Measurements from ENCODE around the gene ARNT2. TPM values are rescaled to one million over a fixed set of nuclear protein-coding genes. Genes with fewer than 3 reads are reported as not detected.

ARNT2 gene
- total and polyA plus RNA-seq, 2 of the 13 experiments (the other 11 are each of a cell fraction or from before 2014, with no cell fraction given), result 0.69 to 1.7 TPM

DNA sequence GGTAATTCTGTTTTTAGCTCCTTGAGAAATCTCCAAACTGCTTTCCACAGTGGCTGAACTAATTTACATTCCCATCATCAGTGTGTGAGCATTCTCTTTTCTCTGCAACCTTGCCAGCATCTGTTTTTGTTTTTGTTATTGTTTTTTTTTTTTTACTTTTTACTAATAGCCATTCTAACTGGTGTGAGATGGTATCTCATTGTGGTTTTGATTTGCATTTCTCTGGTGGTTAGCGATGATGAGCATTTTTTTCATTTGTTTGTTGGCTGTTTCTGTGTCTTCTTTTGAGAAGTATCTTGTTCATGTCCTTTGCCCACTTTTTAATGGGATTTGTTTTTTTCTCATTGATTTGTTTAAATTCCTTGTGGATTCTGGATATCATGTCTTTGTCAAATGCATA is 161.2 kb downstream of the ARNT2 start (continued):
- no peak for TF ChIP-seq ZNF619 (CRISPR knock-in tag; IDR thresholded peaks at IDR 0.05)
- TF ChIP-seq CREB1 (IDR thresholded peaks at IDR 0.05), result no peak
- no peak for TF ChIP-seq CREB1 (CRISPR knock-in tag; IDR thresholded peaks at IDR 0.05)
- TF ChIP-seq ZNF251 (CRISPR knock-in tag; IDR thresholded peaks at IDR 0.05), result no peak
- TF ChIP-seq ZSCAN22 (CRISPR knock-in tag; IDR thresholded peaks at IDR 0.05), result no peak

DNA sequence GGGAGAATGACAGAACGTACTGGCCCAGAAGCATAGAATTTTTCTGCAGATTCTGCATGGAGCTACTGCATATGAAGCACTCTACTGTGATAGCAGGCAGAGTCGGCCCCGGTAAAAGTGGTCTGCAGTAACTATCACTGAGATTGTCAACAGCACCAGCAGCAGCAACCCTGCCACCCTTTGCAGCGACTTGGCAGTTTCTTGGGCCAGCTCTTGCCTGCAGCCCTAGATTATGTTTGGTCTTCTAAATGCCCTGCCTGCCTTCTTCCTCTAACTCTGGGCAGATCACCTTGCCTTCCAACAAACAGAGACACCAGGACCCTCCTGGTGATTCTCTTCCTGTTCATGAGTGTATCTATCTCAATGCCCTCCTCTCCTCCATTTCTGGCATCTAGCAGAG is 161.8 kb downstream of the ARNT2 start:
- WGBS (ENCODE audit: low lambda C conversion rate), result 44% methylated on average over 4 of the region's 4 CpGs
- CTCF ChIA-PET (ENCODE audit: low intra/inter-chr PET ratio, low total read pairs), result interaction anchor here (4.3 kb wide), 1 partner anchor 212 kb away, joined by 65 read pairs; the partner anchor contains the start of gene CEMIP
- H3K27me3 ChIP-seq (ENCODE audit: control insufficient read depth in 1 of 2, insufficient read depth in 2 of 2, low read length in 2 of 2), result no peaks in the 10 kb centered on the region
- TF ChIP-seq TAF15 (IDR thresholded peaks at IDR 0.05; ENCODE audit: low read depth, low read length, poor library complexity, severe bottlenecking) (no peak), KAT8 (CRISPR knock-in tag; IDR thresholded peaks at IDR 0.05) (no peak), ZNF224 (CRISPR knock-in tag; IDR thresholded peaks at IDR 0.05) (no peak), NR2F6 (IDR thresholded peaks at IDR 0.05) (no peak), NR2F6 (CRISPR knock-in tag; IDR thresholded peaks at IDR 0.05) (no peak), ZNF468 (CRISPR knock-in tag; IDR thresholded peaks at IDR 0.05) (no peak), CBX5 (CRISPR knock-in tag; IDR thresholded peaks at IDR 0.05; ENCODE audit: borderline replicate concordance) (no peak), ZNF577 (CRISPR knock-in tag; IDR thresholded peaks at IDR 0.05; ENCODE audit: borderline replicate concordance, low read depth) (no peak)
- TF ChIP-seq, protein P1, sequence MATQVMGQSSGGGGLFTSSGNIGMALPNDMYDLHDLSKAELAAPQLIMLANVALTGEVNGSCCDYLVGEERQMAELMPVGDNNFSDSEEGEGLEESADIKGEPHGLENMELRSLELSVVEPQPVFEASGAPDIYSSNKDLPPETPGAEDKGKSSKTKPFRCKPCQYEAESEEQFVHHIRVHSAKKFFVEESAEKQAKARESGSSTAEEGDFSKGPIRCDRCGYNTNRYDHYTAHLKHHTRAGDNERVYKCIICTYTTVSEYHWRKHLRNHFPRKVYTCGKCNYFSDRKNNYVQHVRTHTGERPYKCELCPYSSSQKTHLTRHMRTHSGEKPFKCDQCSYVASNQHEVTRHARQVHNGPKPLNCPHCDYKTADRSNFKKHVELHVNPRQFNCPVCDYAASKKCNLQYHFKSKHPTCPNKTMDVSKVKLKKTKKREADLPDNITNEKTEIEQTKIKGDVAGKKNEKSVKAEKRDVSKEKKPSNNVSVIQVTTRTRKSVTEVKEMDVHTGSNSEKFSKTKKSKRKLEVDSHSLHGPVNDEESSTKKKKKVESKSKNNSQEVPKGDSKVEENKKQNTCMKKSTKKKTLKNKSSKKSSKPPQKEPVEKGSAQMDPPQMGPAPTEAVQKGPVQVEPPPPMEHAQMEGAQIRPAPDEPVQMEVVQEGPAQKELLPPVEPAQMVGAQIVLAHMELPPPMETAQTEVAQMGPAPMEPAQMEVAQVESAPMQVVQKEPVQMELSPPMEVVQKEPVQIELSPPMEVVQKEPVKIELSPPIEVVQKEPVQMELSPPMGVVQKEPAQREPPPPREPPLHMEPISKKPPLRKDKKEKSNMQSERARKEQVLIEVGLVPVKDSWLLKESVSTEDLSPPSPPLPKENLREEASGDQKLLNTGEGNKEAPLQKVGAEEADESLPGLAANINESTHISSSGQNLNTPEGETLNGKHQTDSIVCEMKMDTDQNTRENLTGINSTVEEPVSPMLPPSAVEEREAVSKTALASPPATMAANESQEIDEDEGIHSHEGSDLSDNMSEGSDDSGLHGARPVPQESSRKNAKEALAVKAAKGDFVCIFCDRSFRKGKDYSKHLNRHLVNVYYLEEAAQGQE (IDR thresholded peaks at IDR 0.05; ENCODE audit: borderline replicate concordance in 1 of 2, low read depth in 1 of 2, low read length in 2 of 2), result no peak
- TF ChIP-seq, protein P2, sequence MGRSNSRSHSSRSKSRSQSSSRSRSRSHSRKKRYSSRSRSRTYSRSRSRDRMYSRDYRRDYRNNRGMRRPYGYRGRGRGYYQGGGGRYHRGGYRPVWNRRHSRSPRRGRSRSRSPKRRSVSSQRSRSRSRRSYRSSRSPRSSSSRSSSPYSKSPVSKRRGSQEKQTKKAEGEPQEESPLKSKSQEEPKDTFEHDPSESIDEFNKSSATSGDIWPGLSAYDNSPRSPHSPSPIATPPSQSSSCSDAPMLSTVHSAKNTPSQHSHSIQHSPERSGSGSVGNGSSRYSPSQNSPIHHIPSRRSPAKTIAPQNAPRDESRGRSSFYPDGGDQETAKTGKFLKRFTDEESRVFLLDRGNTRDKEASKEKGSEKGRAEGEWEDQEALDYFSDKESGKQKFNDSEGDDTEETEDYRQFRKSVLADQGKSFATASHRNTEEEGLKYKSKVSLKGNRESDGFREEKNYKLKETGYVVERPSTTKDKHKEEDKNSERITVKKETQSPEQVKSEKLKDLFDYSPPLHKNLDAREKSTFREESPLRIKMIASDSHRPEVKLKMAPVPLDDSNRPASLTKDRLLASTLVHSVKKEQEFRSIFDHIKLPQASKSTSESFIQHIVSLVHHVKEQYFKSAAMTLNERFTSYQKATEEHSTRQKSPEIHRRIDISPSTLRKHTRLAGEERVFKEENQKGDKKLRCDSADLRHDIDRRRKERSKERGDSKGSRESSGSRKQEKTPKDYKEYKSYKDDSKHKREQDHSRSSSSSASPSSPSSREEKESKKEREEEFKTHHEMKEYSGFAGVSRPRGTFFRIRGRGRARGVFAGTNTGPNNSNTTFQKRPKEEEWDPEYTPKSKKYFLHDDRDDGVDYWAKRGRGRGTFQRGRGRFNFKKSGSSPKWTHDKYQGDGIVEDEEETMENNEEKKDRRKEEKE (IDR thresholded peaks at IDR 0.05), result no peak
- no peak overlapping the region for H3K27ac ChIP-seq (ENCODE audit: extremely low read length, insufficient read depth, low read length)
- no peaks in the 10 kb centered on the region for H3K36me3 ChIP-seq (replicated peaks in 1 of 2; ENCODE audit: control insufficient read depth in 1 of 2, insufficient read depth in 2 of 2, low read length in 2 of 2)
- H3K9me3 ChIP-seq (ENCODE audit: low read length), result no peaks in the 10 kb centered on the region
- POLR2A ChIA-PET, result no interaction called here
- H2AFZ ChIP-seq (ENCODE audit: low read length), result no peak overlapping the region
- H3K4me3 ChIP-seq (replicated peaks in 1 of 3; ENCODE audit: insufficient read depth in 1 of 3, low read depth in 2 of 3, low read length in 3 of 3), result no peak overlapping the region
- in situ Hi-C loops (cut with HindIII; ENCODE audit: extremely low pct_ligation_motif_present, low pct_unique_long_range_greater_than_20kb) (loop anchor here (5.0 to 10.0 kb wide), 2 partner anchors 211 to 409 kb away; partner anchors contain the start of gene CEMIP), intact Hi-C loops (cut with micrococcal nuclease; ENCODE audit: unreplicated experiment) (loop anchor here (5.0 kb wide), 1 partner anchor 406 kb away; no protein-coding TSS in a partner anchor)
- no peak overlapping the region for H3K4me2 ChIP-seq (ENCODE audit: low read depth, low read length)
- FAIRE-seq, result no peak
- no peaks in the 10 kb centered on the region for H3K4me1 ChIP-seq (ENCODE audit: insufficient read depth, low read length)
- no peaks in the 10 kb centered on the region for H3K79me2 ChIP-seq (ENCODE audit: insufficient read depth, low read length)
- BruUV-seq (replicated peaks), result no TSS peak
- no peak for ATAC-seq
- no peak for DNase-seq (ENCODE audit: low spot score)
- H3K9ac ChIP-seq (ENCODE audit: insufficient read depth, low read depth, low read length), result no peak overlapping the region
- no peaks in the 10 kb centered on the region for H4K20me1 ChIP-seq (ENCODE audit: insufficient read depth, low read length)

Data from HepG2 (cell line).